Stimulated activated CD4-positive, alpha-beta T cell treated with anti-CD3 and anti-CD28 coated beads, Interleukin-2, amount 100 ng/mL, for 4 hours (primary cell): ENCODE data around the gene GSTP1.

Experiments
- DNase-seq: peaks from one replicate; pipeline ENCODE4 v3.0.0-alpha.2; 2020; ENCODE audit warnings: low read depth

Gene GSTP1

DNA sequence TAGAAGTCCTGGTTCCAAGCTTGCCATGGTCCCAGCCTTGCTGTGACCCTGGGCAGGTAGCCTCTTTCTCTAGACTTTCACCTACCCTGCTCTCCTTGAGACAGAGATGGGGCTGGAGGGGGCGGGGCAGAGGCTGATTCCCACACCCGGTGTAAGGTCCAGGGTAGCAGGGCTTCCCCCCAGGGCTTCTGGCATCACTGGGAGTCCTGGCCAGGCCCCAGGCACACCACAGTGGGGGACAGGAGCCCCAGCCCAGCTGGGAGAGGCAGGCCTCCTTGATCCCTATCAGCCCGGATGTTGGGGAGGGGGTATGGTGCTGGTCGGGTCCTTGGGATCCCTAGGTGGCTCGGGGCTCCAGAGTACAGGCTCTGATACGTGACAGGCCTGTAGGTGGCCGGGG, 47.8 kb downstream of the GSTP1 start:
- DNase-seq: no peak

DNA sequence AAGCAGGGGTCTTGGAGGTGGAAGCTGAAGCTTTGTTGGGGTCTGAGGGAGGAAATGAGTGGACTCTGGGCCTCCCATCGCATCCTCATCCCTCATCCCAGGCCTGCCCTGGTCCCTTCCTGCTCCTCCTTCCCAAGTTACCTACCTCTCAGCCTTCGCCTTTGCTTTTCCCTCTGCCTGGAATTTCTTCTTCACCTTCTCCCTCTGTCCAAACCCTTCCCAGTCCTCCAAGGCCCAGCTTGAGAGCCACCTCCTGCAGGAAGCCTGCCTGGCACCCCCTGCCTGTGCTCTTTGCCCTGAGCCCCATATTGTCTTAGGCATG, 48.2 kb downstream of the GSTP1 start:
- DNase-seq: no peak

DNA sequence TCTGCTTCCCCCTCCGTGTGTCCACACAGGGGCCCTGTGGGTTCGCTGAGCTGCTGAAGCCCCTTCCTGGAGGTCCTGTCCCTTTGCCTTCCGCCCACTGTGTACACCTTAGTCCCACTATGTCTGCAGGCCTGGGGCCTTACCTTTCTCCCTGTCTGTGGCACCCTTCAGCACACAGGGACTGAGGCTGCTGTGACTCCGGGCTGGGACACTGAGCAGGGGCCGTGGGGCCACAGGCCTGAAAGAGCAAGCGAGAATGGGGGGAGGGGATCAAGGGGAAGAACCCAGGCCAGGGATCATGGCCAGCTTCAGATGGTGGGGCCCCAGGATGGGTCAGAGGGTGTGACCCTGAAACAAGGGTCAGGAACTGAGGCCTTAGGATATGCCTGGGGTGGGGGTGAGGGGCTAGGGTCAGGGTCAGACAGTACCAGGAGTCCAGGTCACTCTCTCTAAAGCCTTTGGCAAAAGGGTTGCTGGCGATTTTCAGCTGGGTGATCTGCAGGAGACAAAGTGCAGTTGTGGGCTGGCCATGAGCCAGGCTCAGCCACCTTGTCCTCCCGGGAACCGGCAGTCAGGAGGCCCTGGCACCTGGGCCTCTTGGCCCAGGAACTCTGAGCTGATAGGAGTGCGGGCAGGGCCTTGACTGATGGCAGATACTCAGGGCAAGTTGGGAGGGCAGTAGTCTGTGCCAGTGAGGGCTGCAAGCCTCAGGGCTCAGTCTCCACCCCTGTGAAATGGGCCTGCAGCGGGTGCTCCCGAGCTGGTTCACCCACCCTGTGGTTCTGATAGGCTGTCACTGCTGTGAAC, 48.8 kb downstream of the GSTP1 start:
- no peak for DNase-seq

DNA sequence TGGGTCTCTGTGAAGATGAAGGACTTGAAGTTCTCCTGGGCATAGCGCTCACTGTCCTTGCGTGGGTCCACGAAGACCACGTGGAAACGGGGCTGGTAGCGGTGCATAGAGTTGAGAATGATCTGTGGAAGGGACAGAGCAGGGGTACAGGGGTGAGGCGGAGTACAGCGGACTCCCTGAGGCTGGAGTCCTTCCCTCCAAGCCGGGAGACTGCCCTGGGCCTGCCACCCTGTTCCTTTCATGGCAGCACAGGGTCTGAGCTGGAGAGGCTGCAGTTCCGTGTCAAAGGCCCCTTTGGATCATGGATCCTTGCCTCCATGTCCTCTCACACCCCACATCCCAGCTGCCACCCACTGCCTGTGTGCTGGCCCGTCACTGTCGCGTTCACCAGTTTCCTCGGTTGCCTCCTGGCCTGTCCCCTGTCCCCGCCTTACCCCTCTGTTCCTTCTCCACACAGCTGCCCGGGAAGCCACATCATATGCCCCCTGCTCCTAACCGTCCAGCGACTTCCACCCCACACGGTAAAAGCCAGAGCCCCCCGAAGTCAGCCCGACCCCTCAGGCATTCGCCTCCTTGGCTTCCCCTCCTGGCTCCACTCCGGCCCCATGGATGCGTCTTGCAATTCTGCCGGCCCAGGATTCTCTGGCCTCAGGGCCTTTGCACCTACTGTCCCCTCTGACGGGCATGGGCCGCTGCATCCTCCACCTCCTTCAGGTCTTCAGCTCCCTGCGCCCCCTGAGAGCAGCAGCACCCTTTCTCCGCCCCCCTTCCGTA, 49.6 kb downstream of the GSTP1 start:
- no peak for DNase-seq

DNA sequence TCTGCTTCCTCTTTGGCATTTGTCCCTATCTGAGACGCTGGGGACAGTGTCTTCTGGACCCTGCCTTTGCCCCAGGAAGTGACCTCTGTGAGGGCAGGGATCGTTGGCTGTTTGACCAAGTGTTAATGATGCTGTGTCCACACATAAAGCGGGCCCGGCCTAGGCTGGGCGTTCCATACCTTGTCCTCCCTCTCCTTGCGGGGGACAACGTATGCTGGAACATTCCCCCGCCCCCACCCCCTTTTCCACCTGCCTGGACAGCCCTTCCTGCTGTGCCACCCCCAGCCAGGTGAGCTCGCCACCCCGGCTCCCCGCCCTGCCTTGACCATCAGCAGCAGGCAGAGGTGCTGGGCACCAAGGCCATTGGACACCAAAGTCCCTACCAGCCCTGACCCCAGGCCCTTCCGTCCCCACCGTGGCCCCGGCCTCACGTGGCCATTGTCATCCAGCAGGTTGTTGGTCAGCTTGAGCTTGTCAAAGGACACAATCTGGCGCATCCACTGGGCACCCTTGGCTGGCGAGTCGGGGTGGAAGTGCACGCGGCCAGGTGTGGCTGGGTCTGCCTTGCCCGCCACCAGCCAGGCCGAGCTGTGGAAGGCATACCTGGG, 50.2 kb downstream of the GSTP1 start:
- no peak for DNase-seq

DNA sequence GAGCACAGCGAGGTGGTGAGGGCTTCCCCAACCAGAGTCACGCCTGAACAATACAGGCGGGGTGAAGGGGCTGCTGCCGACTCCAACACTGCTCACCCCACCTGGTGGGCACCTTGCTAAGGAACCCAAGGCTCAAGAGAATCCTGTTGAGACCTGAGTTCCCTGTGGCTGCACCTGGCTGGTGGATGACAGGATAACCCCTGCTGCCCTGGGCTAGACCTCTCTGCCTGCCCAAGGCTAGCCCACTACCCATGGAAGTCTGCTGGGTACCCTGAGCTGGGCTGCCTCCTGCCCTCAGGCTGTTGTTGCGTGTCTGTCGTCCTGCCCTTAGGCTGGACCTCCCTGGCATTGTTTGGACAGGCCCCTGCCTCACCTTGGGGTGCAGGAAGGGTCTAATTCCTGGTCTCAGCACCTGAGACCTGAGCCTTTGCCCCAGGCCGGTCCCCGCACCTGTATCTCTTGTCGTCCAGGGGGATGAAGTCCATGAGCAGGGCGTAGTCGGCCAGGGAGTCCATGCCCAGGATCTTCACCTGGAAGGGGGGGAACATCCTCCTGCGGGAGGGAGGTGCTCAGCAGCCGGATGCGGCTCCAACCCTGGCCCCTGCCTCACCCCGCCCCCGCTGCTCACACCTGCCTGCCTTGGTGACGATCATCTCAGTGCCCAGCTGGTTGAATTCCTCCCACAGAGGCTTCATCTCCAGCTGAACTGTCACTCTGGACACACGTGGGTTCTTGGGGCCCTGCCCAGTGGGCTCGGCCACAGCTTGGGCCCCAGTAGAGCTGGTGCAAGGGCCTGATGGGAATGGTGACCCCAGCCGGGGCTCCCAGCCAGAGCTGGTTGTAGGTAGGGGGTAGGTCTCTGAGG, 51.0 kb downstream of the GSTP1 start:
- no peak for DNase-seq

DNA sequence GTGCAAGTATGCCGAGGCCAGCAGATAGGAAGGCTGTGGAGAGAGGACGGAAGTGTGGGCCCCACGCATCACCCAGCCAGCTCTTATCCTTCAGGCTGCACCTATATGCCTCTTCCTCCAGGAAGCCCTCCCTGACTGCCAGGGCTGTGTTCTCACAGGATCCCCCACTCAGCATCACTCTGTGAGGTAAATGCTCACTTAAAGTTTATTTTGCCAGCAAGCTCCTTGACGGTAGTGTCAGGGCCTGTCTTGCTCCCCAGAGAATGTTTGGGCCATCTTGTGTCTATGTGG, 51.6 kb downstream of the GSTP1 start:
- DNase-seq: no peak
